Psoas muscle (tissue), 8 donors: ENCODE results near the gene ILF2. TPM values are rescaled to one million over a fixed set of nuclear protein-coding genes. Genes with fewer than 3 reads are reported as not detected.
A peak's percentile ranks its signal among the peaks of the same experiment; 100 is the strongest.

ENCODE experiments used
- ATAC-seq, 4 donors: fragments of 200-7000 bp; cut with Tn5 transposase; one replicate each; pipeline ENCODE4 v1.9.1; 2020; ENCODE audit warnings: moderate library complexity in 3 of 4, mild to moderate bottlenecking in 2 of 4
- DNase-seq, 2 donors: peaks; one replicate each; pipeline ENCODE4 v3.0.0-alpha.2; 2020
- H3K27ac ChIP-seq: fragments of 200-600 bp; one replicate; pipeline ENCODE4 v1.8.0; 2022
- H3K27me3 ChIP-seq, 3 donors: fragments of 200-600 bp in 1 of 3; one replicate each; pipeline versions ENCODE4 v1.6.1 to v1.8.0; 2013 to 2022; ENCODE audit warnings: low read length in 2 of 3, mild to moderate bottlenecking in 2 of 3, moderate library complexity in 1 of 3; ENCODE audit not compliant: insufficient read depth in 3 of 3
- H3K36me3 ChIP-seq, 2 donors: fragments of 200-600 bp in 1 of 2; one replicate each; pipeline versions ENCODE4 v1.6.1 to v1.8.0; 2013 to 2022; ENCODE audit warnings: low read depth in 1 of 2, mild to moderate bottlenecking in 1 of 2, moderate library complexity in 1 of 2; ENCODE audit not compliant: insufficient read depth in 1 of 2
- H3K4me1 ChIP-seq: fragments of 200-600 bp; one replicate; pipeline ENCODE4 v1.8.0; 2022
- H3K4me3 ChIP-seq: fragments of 200-600 bp; one replicate; pipeline ENCODE4 v1.8.0; 2022; ENCODE audit warnings: mild to moderate bottlenecking
- H3K9me3 ChIP-seq: fragments of 200-600 bp; one replicate; pipeline ENCODE4 v1.8.0; 2022
- WGBS, 3 donors: extraction: QIAGEN DNeasy Blood & Tissue Kit; methylation state at CpG; one replicate each; pipeline versions ENCODE4 v1.1.6 to v1.1.7; 2013; 5-methylcytosine and 5-hydroxymethylcytosine counted together
- intact Hi-C, 2 donors: fragments of 100-400 bp; cut with DNase I; formaldehyde crosslinking; loops; one replicate each; pipeline versions ENCODE4 v1.11.0 to v1.14.2; 2022
- polyA plus RNA-seq, 3 donors: library from polyadenylated mRNA; stranded (reverse); fragments of 200-250 nt; gene quantifications; one replicate each; pipeline ENCODE4 v1.2.3, GENCODE V29; 2013
- total RNA-seq, 4 donors: library from RNA; stranded (reverse); fragmentation: NEBNext Ultra II Directional in 2 of 4; extraction: Animal tissue kit (Norgen Biotek cat#: 25700) in 2 of 4; gene quantifications; one replicate each; pipeline versions ENCODE4 v1.2.1 to v1.2.4, GENCODE V29; 2021 to 2023
- TF ChIP-seq, protein P1 (sequence below): fragments of 200-600 bp; IDR thresholded peaks from one replicate; pipeline ENCODE4 v1.8.0; 2022; ENCODE audit warnings: antibody characterized with exemption
- donor health status: healthy with polysubstance abuse.
- donor health status: DM: no; HTN: no; CAD: no; lungs with moderate emphysema.
- donor health status: Bipolar disorder and iron deficiency.
- donor health status: healthy.
- donor health status: DM: yes; HTN: yes; CAD: no.
- donor health status: DM: no; HTN: no; CAD: no.
- donor health status: DM: no; HTN: no; CAD: no.
- donor health status: DM: yes; HTN: yes; CAD: no.

The ILF2 gene
- total and polyA plus RNA-seq, 7 donors = 71.7 to 158 (median 99.2) TPM

DNA sequence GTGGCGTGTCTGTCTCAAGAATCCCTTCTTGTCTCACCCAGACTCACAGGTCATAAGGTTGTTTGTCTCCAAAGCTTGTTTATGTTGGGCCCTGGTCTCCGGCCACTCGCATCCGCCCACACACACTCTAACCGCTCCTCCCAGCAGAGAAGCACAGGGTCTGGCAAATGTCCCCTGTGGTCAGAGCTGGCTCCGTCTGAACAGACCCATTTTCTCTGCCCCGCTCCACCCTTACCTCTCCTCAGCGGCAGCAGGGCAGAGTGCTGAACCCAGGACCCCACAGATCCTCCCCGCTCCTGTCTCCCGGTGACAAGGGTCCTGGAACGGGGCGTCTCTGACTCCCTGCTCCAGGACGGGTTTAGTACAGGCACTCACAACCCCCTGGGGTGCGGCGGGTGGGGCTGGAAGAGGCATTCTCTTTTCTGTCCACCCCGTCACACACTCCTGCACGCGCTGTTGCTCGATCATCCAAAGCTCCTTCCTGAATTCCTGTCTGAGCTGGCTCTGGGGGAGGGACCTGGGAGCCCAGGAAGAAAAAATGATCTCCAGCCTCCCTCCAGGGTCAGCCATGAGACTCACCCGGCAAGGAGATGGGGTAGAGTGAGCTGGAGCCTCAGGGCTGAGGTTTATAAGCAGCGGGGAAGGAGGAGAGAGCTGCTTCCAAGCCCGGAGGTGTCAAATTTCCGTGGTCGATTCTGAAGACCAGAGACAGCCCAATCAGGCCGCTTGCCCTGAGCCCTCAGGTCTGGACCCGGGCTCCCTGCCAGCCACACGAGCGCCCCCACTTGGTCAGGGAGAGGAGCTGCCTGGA lies 43.7 kb downstream of the ILF2 start, which contains the start of gene S100A13:
TSS of gene S100A13 (minus strand) at position 602 of the 811 bp plus-strand sequence. CDS start 1,033 bp downstream, outside the sequence.
- TF ChIP-seq, protein P1, sequence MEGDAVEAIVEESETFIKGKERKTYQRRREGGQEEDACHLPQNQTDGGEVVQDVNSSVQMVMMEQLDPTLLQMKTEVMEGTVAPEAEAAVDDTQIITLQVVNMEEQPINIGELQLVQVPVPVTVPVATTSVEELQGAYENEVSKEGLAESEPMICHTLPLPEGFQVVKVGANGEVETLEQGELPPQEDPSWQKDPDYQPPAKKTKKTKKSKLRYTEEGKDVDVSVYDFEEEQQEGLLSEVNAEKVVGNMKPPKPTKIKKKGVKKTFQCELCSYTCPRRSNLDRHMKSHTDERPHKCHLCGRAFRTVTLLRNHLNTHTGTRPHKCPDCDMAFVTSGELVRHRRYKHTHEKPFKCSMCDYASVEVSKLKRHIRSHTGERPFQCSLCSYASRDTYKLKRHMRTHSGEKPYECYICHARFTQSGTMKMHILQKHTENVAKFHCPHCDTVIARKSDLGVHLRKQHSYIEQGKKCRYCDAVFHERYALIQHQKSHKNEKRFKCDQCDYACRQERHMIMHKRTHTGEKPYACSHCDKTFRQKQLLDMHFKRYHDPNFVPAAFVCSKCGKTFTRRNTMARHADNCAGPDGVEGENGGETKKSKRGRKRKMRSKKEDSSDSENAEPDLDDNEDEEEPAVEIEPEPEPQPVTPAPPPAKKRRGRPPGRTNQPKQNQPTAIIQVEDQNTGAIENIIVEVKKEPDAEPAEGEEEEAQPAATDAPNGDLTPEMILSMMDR = no peak
- peaks cover 0 to 50% of the 10 kb centered on the region in 2 donors for H3K36me3 ChIP-seq
- intact Hi-C loops = no loop called here
- WGBS, 3 donors = 4 to 10% (median 5%) methylated on average over 27 to 28 of the region's 28 CpGs
- H3K4me3 ChIP-seq = peak within 1 kb of the TSS; percentile 66
- peak; percentile 53 to 69 (median 68) for ATAC-seq
- H3K9me3 ChIP-seq = no peaks in the 10 kb centered on the region
- H3K27ac ChIP-seq = peak within 1 kb of the TSS; percentile 100
- peaks cover 52% of the 10 kb centered on the region for H3K4me1 ChIP-seq
- DNase-seq = peak; percentile 85 to 92
- no peaks in the 10 kb centered on the region for H3K27me3 ChIP-seq

DNA sequence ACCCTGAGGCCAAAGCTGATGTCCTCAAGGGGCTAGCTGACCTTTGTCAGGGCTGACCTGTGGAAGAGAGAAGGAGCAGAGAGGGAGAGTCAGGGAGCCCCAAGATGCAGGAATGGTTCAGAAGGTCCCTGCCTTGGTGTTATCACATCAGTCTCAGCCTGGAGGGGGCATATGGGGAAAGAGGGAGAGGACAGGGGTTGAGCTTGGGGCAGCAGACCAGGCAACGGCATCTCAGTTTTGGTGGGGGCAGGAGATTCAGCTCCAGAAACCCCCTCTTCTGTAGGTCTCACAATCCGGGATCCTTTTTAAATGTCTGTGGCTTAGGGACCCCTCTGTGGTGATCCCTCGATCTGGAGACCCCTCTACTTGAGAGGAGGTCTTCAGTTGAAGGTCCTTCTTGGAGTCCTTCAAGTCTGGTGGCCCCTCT lies 44.3 kb downstream of the ILF2 start:
- H3K9me3 ChIP-seq = no peaks in the 10 kb centered on the region
- H3K4me3 ChIP-seq = peak overlapping the region; percentile 66
- ATAC-seq (no peak), DNase-seq (no peak)
- 27 to 55% (median 43%) methylated on average over 3 of the region's 3 CpGs for WGBS, 3 donors
- TF ChIP-seq, protein P1 = no peak
- peak overlapping the region; percentile 100 for H3K27ac ChIP-seq
- no peaks in the 10 kb centered on the region for H3K27me3 ChIP-seq
- H3K4me1 ChIP-seq = peaks cover 51% of the 10 kb centered on the region
- intact Hi-C loops = no loop called here
- peaks cover 0 to 48% of the 10 kb centered on the region in 2 donors for H3K36me3 ChIP-seq

DNA sequence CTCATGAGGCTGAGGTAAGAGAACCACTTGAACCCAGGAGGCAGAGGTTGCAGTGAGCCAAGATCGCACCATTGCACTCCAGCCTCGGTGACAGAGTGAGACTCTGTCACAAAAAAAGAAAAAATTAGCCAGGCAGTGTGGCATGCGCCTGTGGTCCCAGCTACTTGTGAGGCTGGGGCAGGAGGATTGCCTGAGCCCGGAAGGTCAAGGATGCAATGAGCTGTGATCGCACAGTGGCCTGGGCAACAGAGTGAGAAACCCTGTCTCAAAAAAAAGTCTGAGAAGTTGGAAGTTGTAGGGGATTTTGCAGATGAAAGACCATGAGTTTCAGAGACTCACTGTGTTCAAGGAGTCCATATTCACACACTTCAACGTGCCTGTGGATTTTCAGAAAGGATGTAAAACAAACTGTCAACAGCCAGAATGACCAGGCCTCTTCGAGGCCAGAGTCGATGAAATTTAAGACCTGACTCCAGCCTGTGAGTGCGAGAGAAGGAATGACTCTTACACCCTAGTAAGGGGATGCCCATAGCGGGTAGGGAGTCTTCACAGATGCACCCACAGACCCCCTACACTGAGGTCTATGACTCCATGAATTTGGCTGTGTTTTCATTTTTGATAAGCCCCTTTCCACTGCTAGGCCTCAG lies 45.7 kb downstream of the ILF2 start:
- DNase-seq = no peak
- intact Hi-C loops = no loop called here
- peaks cover 38% of the 10 kb centered on the region for H3K4me1 ChIP-seq

DNA sequence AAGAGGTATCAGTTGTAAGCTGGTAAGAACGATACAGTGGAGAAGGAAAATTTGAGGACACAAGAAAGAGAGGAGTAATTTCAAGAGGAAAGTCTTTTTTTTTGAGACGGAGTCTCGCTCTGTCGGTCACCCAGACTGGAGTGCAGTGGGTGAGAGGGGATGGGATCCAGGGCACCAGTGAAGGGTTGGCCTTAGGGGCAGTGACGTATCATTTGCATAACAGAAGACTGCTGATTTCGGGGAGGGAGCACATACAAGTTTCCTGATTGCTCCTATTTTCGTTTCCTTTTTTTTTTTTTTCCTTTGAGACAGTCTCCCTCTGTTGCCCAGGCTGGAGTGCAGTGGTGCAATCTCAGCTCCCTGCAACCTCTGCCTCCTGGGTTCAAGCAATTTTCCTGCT lies 47.7 kb downstream of the ILF2 start:
- ATAC-seq (no peak), DNase-seq (no peak)
- H3K4me3 ChIP-seq = no peak overlapping the region
- TF ChIP-seq, protein P1 = no peak
- WGBS, 3 donors = 82 to 90% (median 83%) methylated on average over 7 of the region's 7 CpGs
- H3K4me1 ChIP-seq = peaks cover 33% of the 10 kb centered on the region
- intact Hi-C loops = no loop called here
- H3K36me3 ChIP-seq = peaks cover 0 to 67% of the 10 kb centered on the region in 2 donors
- H3K27me3 ChIP-seq = no peaks in the 10 kb centered on the region
- H3K9me3 ChIP-seq = no peaks in the 10 kb centered on the region
- no peak overlapping the region for H3K27ac ChIP-seq

More for the DNA sequence above, 45.7 kb downstream of the ILF2 start:
- H3K27ac ChIP-seq = peak overlapping the region; percentile 5
- no peak overlapping the region for H3K4me3 ChIP-seq
- no peaks in the 10 kb centered on the region for H3K27me3 ChIP-seq
- H3K9me3 ChIP-seq = no peaks in the 10 kb centered on the region
- TF ChIP-seq, protein P1 = no peak
- no peak for ATAC-seq
- H3K36me3 ChIP-seq = peaks cover 0 to 48% of the 10 kb centered on the region in 2 donors
- 89 to 94% (median 90%) methylated on average over 10 of the region's 10 CpGs for WGBS, 3 donors
